Measurements from ENCODE around the gene TESMIN. TPM values are rescaled to one million over a fixed set of nuclear protein-coding genes. Genes with fewer than 3 reads are reported as not detected.

The TESMIN gene
- total and polyA plus RNA-seq, 8 donors, result 1.1 to 14.2 (median 12.6) TPM

DNA sequence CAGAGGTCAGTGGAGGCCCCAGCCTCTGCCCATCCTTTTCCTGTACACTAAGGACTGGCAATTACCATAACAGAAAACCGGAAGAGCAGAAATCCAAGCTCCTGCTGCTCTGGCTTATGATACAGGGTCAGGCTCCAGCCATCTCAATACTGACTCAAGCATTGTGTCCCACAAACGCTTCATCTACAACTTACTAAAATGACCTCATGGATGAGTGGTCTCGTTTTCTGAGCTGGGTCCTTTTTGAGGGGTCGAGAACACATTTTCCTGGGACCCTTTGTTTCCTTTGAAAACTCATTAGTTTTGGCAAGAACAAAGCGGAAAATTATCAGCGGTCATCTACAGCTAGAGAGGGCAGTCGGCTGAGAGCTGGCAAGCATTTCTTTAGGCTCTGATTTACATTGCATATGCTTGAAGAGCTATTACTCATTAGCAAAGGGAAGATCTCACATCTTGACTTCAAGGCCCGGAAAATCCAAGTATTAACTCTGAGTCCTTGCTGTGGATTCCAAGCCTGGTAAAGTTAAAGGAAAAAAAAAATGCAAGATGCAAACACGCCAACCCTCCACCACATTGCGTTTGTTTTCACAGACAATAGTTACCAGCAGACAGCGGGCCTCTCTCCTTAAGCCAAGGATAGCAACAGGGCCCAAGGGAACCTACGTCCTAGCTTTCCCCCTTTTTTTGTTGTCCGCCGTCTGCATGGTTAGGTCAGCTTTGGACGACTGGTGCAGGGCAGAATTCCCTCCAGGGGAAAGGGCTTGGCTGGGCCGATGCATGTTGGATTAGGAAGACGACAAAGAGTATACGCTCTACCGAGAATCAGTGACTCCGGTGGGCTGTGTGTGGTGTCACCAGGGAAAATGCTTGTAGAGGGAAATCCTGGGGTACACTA, 1.8 kb downstream of the TESMIN start:
- no peaks in the 10 kb centered on the region for H3K27me3 ChIP-seq
- H3K4me1 ChIP-seq, result peaks cover 0 to 13% of the 10 kb centered on the region in 2 donors
- no peak overlapping the region for H3K27ac ChIP-seq
- no peaks in the 10 kb centered on the region for H3K9me3 ChIP-seq
- peak in 1 of 4 donors; percentile 6 for DNase-seq
- intact Hi-C loops (cut with DNase I), result no loop called here
- no peak for ATAC-seq
- TF ChIP-seq, protein P1, sequence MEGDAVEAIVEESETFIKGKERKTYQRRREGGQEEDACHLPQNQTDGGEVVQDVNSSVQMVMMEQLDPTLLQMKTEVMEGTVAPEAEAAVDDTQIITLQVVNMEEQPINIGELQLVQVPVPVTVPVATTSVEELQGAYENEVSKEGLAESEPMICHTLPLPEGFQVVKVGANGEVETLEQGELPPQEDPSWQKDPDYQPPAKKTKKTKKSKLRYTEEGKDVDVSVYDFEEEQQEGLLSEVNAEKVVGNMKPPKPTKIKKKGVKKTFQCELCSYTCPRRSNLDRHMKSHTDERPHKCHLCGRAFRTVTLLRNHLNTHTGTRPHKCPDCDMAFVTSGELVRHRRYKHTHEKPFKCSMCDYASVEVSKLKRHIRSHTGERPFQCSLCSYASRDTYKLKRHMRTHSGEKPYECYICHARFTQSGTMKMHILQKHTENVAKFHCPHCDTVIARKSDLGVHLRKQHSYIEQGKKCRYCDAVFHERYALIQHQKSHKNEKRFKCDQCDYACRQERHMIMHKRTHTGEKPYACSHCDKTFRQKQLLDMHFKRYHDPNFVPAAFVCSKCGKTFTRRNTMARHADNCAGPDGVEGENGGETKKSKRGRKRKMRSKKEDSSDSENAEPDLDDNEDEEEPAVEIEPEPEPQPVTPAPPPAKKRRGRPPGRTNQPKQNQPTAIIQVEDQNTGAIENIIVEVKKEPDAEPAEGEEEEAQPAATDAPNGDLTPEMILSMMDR (IDR thresholded peaks at IDR 0.05), result no peak
- H3K36me3 ChIP-seq, result peaks cover 0 to 10% of the 10 kb centered on the region in 2 donors
- no peak overlapping the region for H3K4me3 ChIP-seq

DNA sequence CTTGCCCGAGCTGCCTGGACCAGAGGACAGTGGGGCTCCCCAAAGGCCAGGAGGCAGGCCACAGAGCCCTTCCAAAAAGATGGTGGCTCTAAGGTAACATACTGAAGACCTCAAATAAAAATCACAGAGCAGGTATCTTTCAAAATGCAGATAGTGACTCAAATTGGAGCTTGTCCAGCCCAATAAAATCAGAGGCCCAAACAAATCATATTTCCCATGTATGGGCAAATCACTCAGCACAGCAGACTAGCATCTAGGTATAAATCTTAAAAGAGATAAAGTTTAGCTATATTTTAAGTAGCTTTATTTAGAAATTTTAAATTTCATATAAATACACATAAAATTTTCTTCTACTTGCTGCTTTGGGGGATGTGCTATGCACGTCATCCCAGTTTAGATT, 3.3 kb downstream of the TESMIN start:
- Histone ChIP-seq H3K4me3 (no peak overlapping the region), H3K36me3 (peaks cover 0 to 7% of the 10 kb centered on the region in 2 donors), H3K4me1 (peaks cover 0 to 13% of the 10 kb centered on the region in 2 donors), H3K27ac (no peak overlapping the region), H3K9me3 (no peaks in the 10 kb centered on the region), H3K27me3 (no peaks in the 10 kb centered on the region)
- intact Hi-C loops (cut with DNase I), result no loop called here
- TF ChIP-seq, protein P1 (IDR thresholded peaks at IDR 0.05), result no peak
- ATAC-seq (no peak), DNase-seq (no peak)

DNA sequence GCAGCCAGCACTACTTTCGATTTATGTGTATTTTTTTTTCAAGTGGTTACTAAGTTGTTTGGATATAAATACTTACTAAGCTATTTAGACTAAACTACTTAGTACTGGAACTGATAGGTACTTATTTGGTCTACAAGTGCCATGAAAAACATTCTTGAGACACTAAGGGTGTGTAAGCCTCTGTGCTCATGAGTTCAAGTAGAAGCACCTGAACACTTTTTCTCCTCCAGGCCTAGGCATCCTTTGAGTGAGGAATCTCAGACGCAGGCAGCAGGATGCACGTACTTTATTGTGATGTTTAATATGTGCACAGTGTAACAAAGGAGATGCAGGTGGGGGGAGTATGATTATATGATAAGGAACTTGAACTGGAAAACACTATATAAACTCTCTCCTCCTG, 7.8 kb downstream of the TESMIN start:
- Histone ChIP-seq H3K4me3 (no peak overlapping the region), H3K27ac (no peak overlapping the region)

DNA sequence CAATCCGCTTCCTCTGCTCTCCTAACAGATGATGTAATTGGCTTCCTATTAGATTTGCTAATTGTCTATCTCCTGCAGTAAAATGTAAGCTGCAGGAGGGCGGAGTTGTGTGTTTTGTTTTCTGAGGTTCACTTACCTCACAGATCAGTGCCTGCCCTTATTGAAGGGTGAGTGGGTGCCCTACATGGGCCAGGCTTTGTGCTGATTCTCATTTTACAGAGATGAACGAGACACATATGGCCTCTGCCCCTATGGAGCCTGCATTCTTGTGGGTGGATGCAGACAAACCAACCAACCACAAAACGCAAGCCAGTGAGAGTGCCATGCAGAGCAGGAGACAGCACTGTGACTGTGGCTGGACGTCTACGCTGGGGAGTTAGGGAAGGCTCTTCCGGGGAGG, 9.9 kb downstream of the TESMIN start:
- H3K4me1 ChIP-seq, result peaks cover 0 to 5% of the 10 kb centered on the region in 2 donors
- no peak for DNase-seq
- intact Hi-C loops (cut with DNase I), result no loop called here
- H3K4me3 ChIP-seq, result no peak overlapping the region
- H3K27ac ChIP-seq, result no peak overlapping the region
- ATAC-seq, result no peak
- no peaks in the 10 kb centered on the region for H3K9me3 ChIP-seq
- TF ChIP-seq, protein P1 (IDR thresholded peaks at IDR 0.05), result no peak
- H3K36me3 ChIP-seq, result peaks cover 0 to 7% of the 10 kb centered on the region in 2 donors
- H3K27me3 ChIP-seq, result no peaks in the 10 kb centered on the region

More for the DNA sequence above, 7.8 kb downstream of the TESMIN start:
- peaks cover 0 to 7% of the 10 kb centered on the region in 2 donors for H3K36me3 ChIP-seq
- H3K27me3 ChIP-seq, result no peaks in the 10 kb centered on the region
- H3K4me1 ChIP-seq, result no peaks in the 10 kb centered on the region
- peak; percentile 93 for ATAC-seq
- intact Hi-C loops (cut with DNase I), result no loop called here
- no peaks in the 10 kb centered on the region for H3K9me3 ChIP-seq
- peak in 1 of 4 donors; percentile 6 for DNase-seq
- TF ChIP-seq, protein P1 (IDR thresholded peaks at IDR 0.05), result no peak

DNA sequence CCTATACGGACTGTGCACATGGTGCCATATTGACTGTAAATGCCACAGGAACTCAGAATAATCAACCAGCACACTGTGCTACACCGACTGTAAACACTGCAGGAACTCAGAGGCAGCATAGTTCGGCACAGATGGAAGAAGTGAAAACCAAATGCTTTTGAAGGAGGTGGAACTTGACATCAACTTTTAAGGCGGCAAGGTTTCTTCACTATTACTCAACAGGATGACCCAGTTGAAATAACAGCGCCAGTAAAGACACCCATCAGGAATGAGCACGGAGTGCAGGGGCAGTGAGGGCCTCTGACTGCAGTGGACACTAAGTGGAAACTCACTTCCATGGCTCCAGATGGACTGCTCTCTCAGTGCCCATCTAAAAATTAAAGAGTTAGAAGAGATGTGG, 15.7 kb downstream of the TESMIN start:
- ATAC-seq, result no peak
- Histone ChIP-seq H3K9me3 (no peaks in the 10 kb centered on the region), H3K27me3 (no peaks in the 10 kb centered on the region), H3K4me1 (peaks cover 0 to 14% of the 10 kb centered on the region in 2 donors), H3K4me3 (no peak overlapping the region), H3K27ac (peak overlapping the region in 1 of 2 donors; percentile 64), H3K36me3 (no peaks in the 10 kb centered on the region)
- intact Hi-C loops (cut with DNase I), result no loop called here
- DNase-seq, result no peak
- TF ChIP-seq, protein P1 (IDR thresholded peaks at IDR 0.05), result no peak

Data from left lung (tissue), 10 donors.